Occipital lobe (tissue), 2 donors: ENCODE results near the gene PLCL1. TPM values are rescaled to one million over a fixed set of nuclear protein-coding genes. Genes with fewer than 3 reads are reported as not detected.
A peak's percentile ranks its signal among the peaks of the same experiment; 100 is the strongest.
"Not testable (repeated sequence)": the region's sequence is repeated elsewhere in the genome, so short reads cannot be mapped to it uniquely, and the experiment has no call there.

Experiments used
- DNase-seq: peaks from one replicate; lab custom pipeline; 2025; lab: John Stamatoyannopoulos, UW
- total RNA-seq: library from RNA; depleted of rRNA; stranded (reverse); fragments of >200 nt; gene quantifications from one replicate; pipeline ENCODE4 v1.2.3, GENCODE V29; 2014

PLCL1 gene
- total RNA-seq, 1 donor from 2014 or later: 26.0 TPM

GRCh38 chr2:198167346-198167745, 363.0 kb downstream of the PLCL1 start:
- no peak for DNase-seq

GRCh38 chr2:198168651-198169050, 364.3 kb downstream of the PLCL1 start:
- no peak for DNase-seq

GRCh38 chr2:198173242-198173641, 368.8 kb downstream of the PLCL1 start:
- peak; percentile 12 for DNase-seq

- no peak for DNase-seq
Observed at GRCh38 chr2:198173864-198174263, 369.5 kb downstream of the PLCL1 start.

GRCh38 chr2:198175271-198175670, 370.9 kb downstream of the PLCL1 start:
- no peak for DNase-seq

- no peak for DNase-seq
Observed at GRCh38 chr2:198177040-198177439, 372.6 kb downstream of the PLCL1 start.

- no peak for DNase-seq
Observed at GRCh38 chr2:198178766-198179165, 374.4 kb downstream of the PLCL1 start.

GRCh38 chr2:198186257-198186656, 381.9 kb downstream of the PLCL1 start:
- DNase-seq: no peak

- no peak for DNase-seq
Observed at GRCh38 chr2:198187841-198188240, 383.4 kb downstream of the PLCL1 start.

- DNase-seq: no peak
Observed at GRCh38 chr2:198188982-198189381, 384.6 kb downstream of the PLCL1 start.

GRCh38 chr2:198191651-198192050, 387.3 kb downstream of the PLCL1 start:
- no peak for DNase-seq

GRCh38 chr2:198196556-198196955, 392.2 kb downstream of the PLCL1 start:
- DNase-seq: not testable (repeated sequence)

Other genes with a start within 250 kb of the PLCL1 start
- 29.9 TPM for gene RFTN2, start 129.0 kb upstream of the PLCL1 start, total RNA-seq
- 12.5 TPM for gene MARS2, start 99.2 kb upstream of the PLCL1 start, total RNA-seq
- gene BOLL, start 19.3 kb upstream of the PLCL1 start, total RNA-seq: not detected